GM21576 (cell line): ENCODE results near the gene SLC39A9.

Experiments
- ATAC-seq: cut with Tn5 transposase; IDR thresholded peaks from one replicate; pipeline ENCODE4 v1.9.1; 2021; ENCODE audit warnings: mild to moderate bottlenecking, moderate library complexity; ENCODE audit not compliant: unreplicated experiment

The SLC39A9 gene

GRCh38 chr14:69423279-69423678 lies 24.8 kb downstream of the SLC39A9 start:
- ATAC-seq: no peak

GRCh38 chr14:69424149-69424923 lies 25.8 kb downstream of the SLC39A9 start:
- no peak for ATAC-seq

GRCh38 chr14:69427596-69427995 lies 29.1 kb downstream of the SLC39A9 start:
- ATAC-seq: no peak

GRCh38 chr14:69428289-69428998 lies 30.0 kb downstream of the SLC39A9 start:
- ATAC-seq: no peak

GRCh38 chr14:69429643-69430042 lies 31.2 kb downstream of the SLC39A9 start:
- no peak for ATAC-seq

GRCh38 chr14:69430306-69430939 lies 31.9 kb downstream of the SLC39A9 start:
- ATAC-seq: no peak

GRCh38 chr14:69432364-69432763 lies 33.9 kb downstream of the SLC39A9 start:
- ATAC-seq: no peak

- no peak for ATAC-seq
Measured at GRCh38 chr14:69439521-69440270, 41.2 kb downstream of the SLC39A9 start.

DNA sequence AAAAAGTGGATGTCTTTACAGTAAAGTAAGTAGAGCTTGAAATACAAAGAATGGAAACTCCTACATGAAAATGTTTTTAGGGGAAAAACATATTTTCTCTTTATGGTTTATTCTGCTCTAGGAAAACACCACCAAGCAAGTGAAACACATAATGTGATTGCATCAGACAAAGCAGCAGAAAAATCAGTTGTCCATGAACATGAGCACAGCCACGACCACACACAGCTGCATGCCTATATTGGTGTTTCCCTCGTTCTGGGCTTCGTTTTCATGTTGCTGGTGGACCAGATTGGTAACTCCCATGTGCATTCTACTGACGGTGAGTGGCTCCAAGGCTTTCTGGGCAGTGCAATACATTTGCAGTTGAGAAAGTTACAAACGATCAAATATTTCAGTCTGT lies 43.5 kb downstream of the SLC39A9 start:
- ATAC-seq: peak; percentile 49

- no peak for ATAC-seq
Measured at GRCh38 chr14:69443296-69443805, 44.9 kb downstream of the SLC39A9 start.

DNA sequence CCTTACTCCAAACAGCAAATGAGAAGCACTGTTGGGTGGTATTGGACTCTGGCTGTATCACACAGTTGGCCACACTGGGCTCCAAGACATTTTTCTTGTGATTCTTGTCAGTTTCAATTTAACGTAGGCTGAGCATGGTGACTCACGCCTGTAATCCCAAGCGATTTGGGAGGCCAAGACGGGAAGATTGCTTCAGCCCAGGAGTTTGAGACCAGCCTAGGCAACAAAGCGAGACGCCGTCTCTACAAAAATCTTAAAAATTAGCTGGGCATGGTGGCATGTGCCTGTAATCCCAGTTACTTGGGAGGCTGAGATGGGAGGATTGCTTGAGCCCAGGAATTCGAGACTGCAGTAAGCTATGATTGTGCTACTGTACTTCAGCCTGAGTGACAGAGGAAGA lies 50.7 kb downstream of the SLC39A9 start:
- ATAC-seq: no peak

DNA sequence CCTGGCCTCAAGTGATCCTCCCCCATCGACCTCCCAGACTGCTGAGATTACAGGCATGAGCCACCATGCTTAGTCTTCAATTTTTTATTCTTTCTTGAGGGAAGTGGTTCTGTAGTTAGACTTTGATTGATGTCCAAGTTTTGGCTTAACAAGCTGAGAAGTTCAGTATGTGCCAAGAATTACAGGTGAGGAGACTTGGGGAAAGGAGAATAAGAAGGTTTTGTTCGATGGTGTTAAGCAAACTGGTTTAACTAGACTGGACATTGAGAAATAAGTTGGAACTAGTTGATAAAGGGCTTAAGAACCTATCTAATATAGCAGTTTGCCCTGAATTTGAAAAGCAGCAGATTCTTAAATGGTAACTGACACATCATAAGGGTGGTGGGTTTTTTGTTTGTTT lies 53.4 kb downstream of the SLC39A9 start:
- no peak for ATAC-seq

GRCh38 chr14:69458350-69458749 lies 59.9 kb downstream of the SLC39A9 start:
- no peak for ATAC-seq

DNA sequence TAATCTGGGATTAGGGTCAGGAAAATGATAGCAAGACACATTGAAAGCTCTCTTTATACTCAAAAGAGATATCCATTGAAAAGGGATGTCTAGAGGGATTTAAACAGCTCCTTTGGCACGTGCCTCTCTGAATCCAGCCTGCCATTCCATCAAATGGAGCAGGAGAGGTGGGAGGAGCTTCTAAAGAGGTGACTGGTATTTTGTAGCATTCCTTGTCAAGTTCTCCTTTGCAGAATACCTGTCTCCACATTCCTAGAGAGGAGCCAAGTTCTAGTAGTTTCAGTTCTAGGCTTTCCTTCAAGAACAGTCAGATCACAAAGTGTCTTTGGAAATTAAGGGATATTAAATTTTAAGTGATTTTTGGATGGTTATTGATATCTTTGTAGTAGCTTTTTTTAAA lies 60.6 kb downstream of the SLC39A9 start:
- no peak for ATAC-seq

DNA sequence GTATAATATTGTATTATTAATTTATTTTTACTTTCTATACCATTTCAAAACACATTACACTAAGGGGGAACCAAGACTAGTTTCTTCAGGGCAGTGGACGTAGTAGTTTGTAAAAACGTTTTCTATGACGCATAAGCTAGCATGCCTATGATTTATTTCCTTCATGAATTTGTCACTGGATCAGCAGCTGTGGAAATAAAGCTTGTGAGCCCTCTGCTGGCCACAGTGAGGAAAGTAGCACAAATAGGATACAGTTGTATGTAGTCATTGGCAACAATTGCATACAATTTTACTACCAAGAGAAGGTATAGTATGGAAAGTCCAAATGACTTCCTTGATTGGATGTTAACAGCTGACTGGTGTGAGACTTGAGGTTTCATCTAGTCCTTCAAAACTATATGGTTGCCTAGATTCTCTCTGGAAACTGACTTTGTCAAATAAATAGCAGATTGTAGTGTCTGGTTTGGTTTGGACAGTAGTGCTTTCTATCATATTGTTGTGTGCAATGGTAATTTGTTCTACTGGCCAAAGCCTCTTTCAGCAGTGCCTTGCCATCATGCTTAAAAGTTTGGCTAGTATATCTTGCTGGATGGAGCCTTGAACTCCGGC lies 61.7 kb downstream of the SLC39A9 start:
- no peak for ATAC-seq

DNA sequence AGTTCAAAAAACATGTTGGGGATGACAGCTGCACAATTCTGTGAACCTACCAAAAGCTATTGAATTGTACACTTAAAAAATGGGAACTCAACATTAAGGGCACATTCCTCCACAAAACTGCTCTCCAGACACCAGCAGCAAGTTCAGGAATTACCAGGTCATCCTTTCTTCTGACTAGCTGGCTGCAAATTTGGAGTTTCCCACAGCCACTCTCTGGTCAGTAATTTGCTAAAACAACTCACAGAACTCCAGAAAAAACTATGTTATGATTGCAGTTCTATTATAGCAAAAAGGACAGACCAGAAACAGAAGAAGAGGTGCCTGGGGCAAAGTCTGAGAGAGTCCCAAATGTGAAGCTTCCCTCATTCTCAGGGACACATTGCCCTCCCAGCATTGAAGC lies 65.9 kb downstream of the SLC39A9 start:
- no peak for ATAC-seq

GRCh38 chr14:69464829-69465228 lies 66.3 kb downstream of the SLC39A9 start:
- ATAC-seq: no peak

- no peak for ATAC-seq
Measured at GRCh38 chr14:69468949-69469348, 70.5 kb downstream of the SLC39A9 start.

DNA sequence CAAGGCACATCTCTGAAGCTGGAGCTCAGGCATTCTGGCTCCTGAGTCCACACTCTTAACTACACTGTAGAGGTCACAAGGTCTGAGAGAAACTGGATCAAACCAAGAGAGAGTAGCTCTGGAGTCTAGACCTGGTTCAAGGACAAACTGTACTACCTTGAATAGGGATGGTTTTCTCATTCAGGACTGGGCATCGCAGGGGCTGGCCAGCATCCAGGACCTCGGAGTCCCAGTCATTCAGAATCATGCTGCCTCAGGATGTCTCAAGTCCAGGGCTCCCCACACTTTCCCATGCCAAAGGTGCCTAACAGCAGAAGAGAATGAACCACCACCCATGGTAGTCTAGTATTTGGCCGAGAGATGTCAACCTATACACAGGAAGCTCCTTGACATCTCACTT lies 72.9 kb downstream of the SLC39A9 start:
- no peak for ATAC-seq

- ATAC-seq: no peak
Measured at GRCh38 chr14:69471916-69472315, 73.4 kb downstream of the SLC39A9 start.

GRCh38 chr14:69473260-69473659 lies 74.8 kb downstream of the SLC39A9 start:
- ATAC-seq: no peak
